Caco-2 (cell line): Measurements from ENCODE around the gene RNF121. TPM values are rescaled to one million over a fixed set of nuclear protein-coding genes. Genes with fewer than 3 reads are reported as not detected.

Experiments
- BruUV-seq: library from RNA; stranded (reverse); fragments of 400-500 nt; replicated peaks from 2 replicates; lab custom pipeline; 2021; lab: Mats Ljungman, UMichigan
- CTCF ChIA-PET: fragments of 300-600 bp; sonication (Branson Sonifier 250); formaldehyde crosslinking; loops from one replicate; lab custom pipeline; 2022; ENCODE audit warnings: antibody characterized with exemption; lab: Charles Lee
- POLR2A ChIA-PET: fragments of 300-600 bp; sonication (Branson Sonifier 250); formaldehyde crosslinking; loops from one replicate; lab custom pipeline; 2022; ENCODE audit warnings: antibody characterized with exemption; lab: Charles Lee
- DNase-seq, 2 experiments: peaks; one replicate each; pipeline versions ENCODE4 v3.0.0 to v3.0.0-alpha.2; 2020 to 2022
- H3K27me3 ChIP-seq: replicated peaks from 2 replicates; pipeline ENCODE4 v1.6.0; 2011; ENCODE audit warnings: low read length; ENCODE audit not compliant: control insufficient read depth, insufficient read depth
- H3K36me3 ChIP-seq: 2 replicates; pipeline ENCODE4 v1.5.1; 2011; ENCODE audit warnings: low read length; ENCODE audit not compliant: control insufficient read depth, insufficient read depth
- H3K4me1 ChIP-seq: fragments of 250-450 bp; sonication (Bioruptor Pico); 2 replicates; pipeline ENCODE4 v1.5.1; 2020; ENCODE audit warnings: mild to moderate bottlenecking
- H3K4me3 ChIP-seq: 2 replicates; pipeline ENCODE4 v1.5.1; 2011; ENCODE audit warnings: low read depth, mild to moderate bottlenecking, control low read depth, low read length
- H3K9me3 ChIP-seq: fragments of 250-450 bp; sonication (Bioruptor Pico); 2 replicates; pipeline ENCODE4 v1.5.1; 2020; ENCODE audit warnings: mild to moderate bottlenecking, moderate library complexity
- H3K27ac Mint-ChIP-seq: one replicate; pipeline ENCODE4 v1.8.0; 2022; ENCODE audit warnings: mixed read lengths; ENCODE audit not compliant: unreplicated experiment
- H3K27me3 Mint-ChIP-seq: one replicate; pipeline ENCODE4 v1.8.0; 2022; ENCODE audit warnings: mixed read lengths; ENCODE audit not compliant: insufficient read depth, unreplicated experiment
- H3K36me3 Mint-ChIP-seq: one replicate; pipeline ENCODE4 v1.8.0; 2022; ENCODE audit warnings: mild to moderate bottlenecking, mixed read lengths; ENCODE audit not compliant: insufficient read depth, unreplicated experiment
- H3K4me1 Mint-ChIP-seq: one replicate; pipeline ENCODE4 v1.8.0; 2022; ENCODE audit warnings: low read depth, mixed read lengths; ENCODE audit not compliant: unreplicated experiment
- H3K4me3 Mint-ChIP-seq: one replicate; pipeline ENCODE4 v1.8.0; 2022; ENCODE audit warnings: mild to moderate bottlenecking, moderate library complexity, mixed read lengths; ENCODE audit not compliant: unreplicated experiment
- H3K9me3 Mint-ChIP-seq: one replicate; pipeline ENCODE4 v1.8.0; 2022; ENCODE audit warnings: mixed read lengths; ENCODE audit not compliant: unreplicated experiment
- intact Hi-C: fragments of 100-400 bp; cut with micrococcal nuclease; formaldehyde crosslinking; loops from one replicate; pipeline ENCODE4 v1.10.0; 2022; ENCODE audit not compliant: unreplicated experiment
- total RNA-seq: library from RNA; stranded (reverse); gene quantifications from 2 replicates; pipeline ENCODE4 v1.2.3, GENCODE V29; 2022
- TF ChIP-seq, protein P1 (sequence below), 2 experiments: fragments of 200-600 bp in 1 of 2; IDR thresholded peaks; 1 replicate in 1 of 2; 2 replicates in 1 of 2; pipeline versions ENCODE4 v1.5.1 to v1.8.0; 2011 to 2022; ENCODE audit warnings: antibody characterized with exemption in 1 of 2, control low read depth in 1 of 2, inconsistent platforms in 1 of 2, low read depth in 1 of 2, low read length in 1 of 2, mild to moderate bottlenecking in 1 of 2, moderate library complexity in 1 of 2; ENCODE audit not compliant: insufficient read depth in 1 of 2, severe bottlenecking in 1 of 2, unreplicated experiment in 1 of 2

The RNF121 gene
- total RNA-seq, 1 experiment from 2014 or later: 146 TPM

DNA sequence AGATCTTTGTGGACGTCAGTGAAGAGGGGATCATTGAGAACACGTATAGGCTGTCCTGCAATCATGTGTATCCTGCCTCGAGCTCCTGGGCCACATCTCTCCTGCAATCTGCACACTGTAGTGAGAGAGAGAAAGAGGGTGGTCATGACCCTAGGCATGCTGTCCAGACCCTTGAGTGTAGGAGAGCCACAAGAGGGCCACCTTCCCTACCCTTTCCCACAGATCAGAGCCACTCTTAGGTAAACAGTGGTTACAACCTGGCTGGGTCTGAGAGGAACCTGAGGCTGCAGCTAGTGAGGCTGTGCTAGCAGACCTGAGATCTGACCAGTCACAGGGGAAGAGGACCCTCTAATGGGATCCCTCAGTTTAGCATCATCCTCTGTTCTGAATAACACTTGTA, 65.9 kb downstream of the RNF121 start:
- CTCF ChIA-PET: no interaction called here
- TF ChIP-seq, protein P1, sequence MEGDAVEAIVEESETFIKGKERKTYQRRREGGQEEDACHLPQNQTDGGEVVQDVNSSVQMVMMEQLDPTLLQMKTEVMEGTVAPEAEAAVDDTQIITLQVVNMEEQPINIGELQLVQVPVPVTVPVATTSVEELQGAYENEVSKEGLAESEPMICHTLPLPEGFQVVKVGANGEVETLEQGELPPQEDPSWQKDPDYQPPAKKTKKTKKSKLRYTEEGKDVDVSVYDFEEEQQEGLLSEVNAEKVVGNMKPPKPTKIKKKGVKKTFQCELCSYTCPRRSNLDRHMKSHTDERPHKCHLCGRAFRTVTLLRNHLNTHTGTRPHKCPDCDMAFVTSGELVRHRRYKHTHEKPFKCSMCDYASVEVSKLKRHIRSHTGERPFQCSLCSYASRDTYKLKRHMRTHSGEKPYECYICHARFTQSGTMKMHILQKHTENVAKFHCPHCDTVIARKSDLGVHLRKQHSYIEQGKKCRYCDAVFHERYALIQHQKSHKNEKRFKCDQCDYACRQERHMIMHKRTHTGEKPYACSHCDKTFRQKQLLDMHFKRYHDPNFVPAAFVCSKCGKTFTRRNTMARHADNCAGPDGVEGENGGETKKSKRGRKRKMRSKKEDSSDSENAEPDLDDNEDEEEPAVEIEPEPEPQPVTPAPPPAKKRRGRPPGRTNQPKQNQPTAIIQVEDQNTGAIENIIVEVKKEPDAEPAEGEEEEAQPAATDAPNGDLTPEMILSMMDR (IDR thresholded peaks at IDR 0.05; ENCODE audit: insufficient read depth in 1 of 2, low read depth in 1 of 2, low read length in 1 of 2, severe bottlenecking in 1 of 2, unreplicated experiment in 1 of 2): no peak
- Mint-ChIP-seq H3K27ac (no peak overlapping the region), H3K4me3 (no peak overlapping the region), H3K9me3 (no peaks in the 10 kb centered on the region), H3K4me1 (no peaks in the 10 kb centered on the region), H3K27me3 (no peaks in the 10 kb centered on the region), H3K36me3 (peaks cover 64% of the 10 kb centered on the region)
- POLR2A ChIA-PET: no interaction called here
- intact Hi-C loops: no loop called here
- Histone ChIP-seq H3K4me3 (no peak overlapping the region), H3K4me1 (no peaks in the 10 kb centered on the region), H3K36me3 (peaks cover 7% of the 10 kb centered on the region; the same call in 1 of the 2 replicates), H3K27me3 (no peaks in the 10 kb centered on the region), H3K9me3 (no peaks in the 10 kb centered on the region)
- DNase-seq: peak in 1 of 2 experiments; percentile 29
- BruUV-seq: no TSS peak

DNA sequence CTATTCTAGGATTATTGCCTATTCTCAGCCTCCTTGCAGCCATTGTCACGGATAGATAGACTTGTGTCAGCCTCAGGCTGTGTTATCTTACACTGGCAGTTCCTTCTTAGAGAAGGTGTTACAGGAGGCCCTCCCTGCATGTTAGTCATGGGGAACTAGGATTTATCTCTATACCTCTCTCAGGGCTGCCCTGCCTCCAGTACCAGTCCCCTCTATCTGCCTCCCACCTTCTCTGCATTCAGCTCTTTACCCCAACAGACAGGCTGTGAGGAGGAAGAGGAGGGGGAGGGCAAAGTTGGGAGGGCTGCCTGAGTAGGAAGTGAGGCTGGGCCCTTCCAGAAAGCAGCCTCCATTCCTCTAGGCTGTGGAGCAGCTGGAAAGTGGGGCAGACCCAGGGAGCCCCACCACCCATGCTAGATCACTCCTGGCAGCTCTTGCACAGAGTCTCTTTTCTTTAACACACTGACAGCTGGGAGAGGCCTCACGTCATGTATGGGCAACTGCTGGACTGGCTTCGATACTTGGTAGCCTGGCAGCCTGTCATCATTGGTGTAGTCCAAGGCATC, 67.0 kb downstream of the RNF121 start:
- CTCF ChIA-PET: no interaction called here
- H3K36me3 ChIP-seq: peaks cover 7% of the 10 kb centered on the region; the same call in 1 of the 2 replicates
- H3K9me3 ChIP-seq: no peaks in the 10 kb centered on the region
- no peaks in the 10 kb centered on the region for H3K4me1 ChIP-seq
- no peaks in the 10 kb centered on the region for H3K27me3 ChIP-seq
- H3K4me1 Mint-ChIP-seq: no peaks in the 10 kb centered on the region
- no TSS peak for BruUV-seq
- no peak overlapping the region for H3K4me3 Mint-ChIP-seq
- H3K27me3 Mint-ChIP-seq: no peaks in the 10 kb centered on the region
- TF ChIP-seq, protein P1 (IDR thresholded peaks at IDR 0.05; ENCODE audit: insufficient read depth in 1 of 2, low read depth in 1 of 2, low read length in 1 of 2, severe bottlenecking in 1 of 2, unreplicated experiment in 1 of 2): no peak
- no peak for DNase-seq
- H3K36me3 Mint-ChIP-seq: peaks cover 64% of the 10 kb centered on the region
- no peak overlapping the region for H3K27ac Mint-ChIP-seq
- POLR2A ChIA-PET: no interaction called here
- intact Hi-C loops: no loop called here
- no peak overlapping the region for H3K4me3 ChIP-seq
- H3K9me3 Mint-ChIP-seq: no peaks in the 10 kb centered on the region

DNA sequence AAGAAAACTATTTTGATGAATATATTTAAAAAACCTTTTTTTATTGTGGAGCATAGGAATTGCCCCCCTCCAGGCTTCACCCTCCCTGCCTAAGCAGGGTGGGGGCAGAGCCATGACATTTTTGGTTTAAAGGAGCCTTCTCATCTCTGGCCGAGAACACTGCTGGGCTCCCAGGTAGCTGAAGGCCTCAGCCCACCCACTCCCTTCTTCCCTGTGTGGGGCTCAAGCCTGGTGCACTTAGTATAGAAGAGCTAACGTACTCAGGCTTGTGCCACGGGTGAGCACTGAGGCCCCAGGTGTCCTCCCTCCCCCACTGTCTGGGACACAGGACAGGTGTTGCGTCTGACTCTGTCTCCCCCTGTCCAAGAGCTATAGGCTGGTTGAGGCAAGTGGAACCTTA, 67.7 kb downstream of the RNF121 start:
- TF ChIP-seq, protein P1 (IDR thresholded peaks at IDR 0.05; ENCODE audit: insufficient read depth in 1 of 2, low read depth in 1 of 2, low read length in 1 of 2, severe bottlenecking in 1 of 2, unreplicated experiment in 1 of 2): no peak
- Histone ChIP-seq H3K36me3 (peaks cover 8% of the 10 kb centered on the region), H3K4me1 (no peaks in the 10 kb centered on the region), H3K9me3 (no peaks in the 10 kb centered on the region), H3K27me3 (no peaks in the 10 kb centered on the region), H3K4me3 (no peak overlapping the region)
- no peaks in the 10 kb centered on the region for H3K4me1 Mint-ChIP-seq
- H3K27ac Mint-ChIP-seq: no peak overlapping the region
- no peaks in the 10 kb centered on the region for H3K27me3 Mint-ChIP-seq
- H3K36me3 Mint-ChIP-seq: peaks cover 70% of the 10 kb centered on the region
- BruUV-seq: TSS peak; percentile 25
- intact Hi-C loops: no loop called here
- no peaks in the 10 kb centered on the region for H3K9me3 Mint-ChIP-seq
- POLR2A ChIA-PET: no interaction called here
- DNase-seq: no peak
- H3K4me3 Mint-ChIP-seq: no peak overlapping the region
- CTCF ChIA-PET: interaction anchor here (0.5 kb wide), 1 partner anchor 451 kb away, joined by 7 read pairs; no protein-coding TSS in a partner anchor
